Mesendoderm (in vitro differentiated cells): ENCODE measurements around the gene OR2T35.
A peak's percentile ranks its signal among the peaks of the same experiment; 100 is the strongest.

Experiments
- DNase-seq: peaks from one replicate; pipeline ENCODE4 v3.0.0; 2013
- H2AK5ac ChIP-seq: 2 replicates; pipeline ENCODE4 v1.6.1; 2013; ENCODE audit warnings: low read length, inconsistent platforms
- H2BK120ac ChIP-seq: 2 replicates; pipeline ENCODE4 v1.6.1; 2013; ENCODE audit warnings: low read depth, mild to moderate bottlenecking, low read length, moderate library complexity, mixed read lengths
- H2BK15ac ChIP-seq: replicated peaks from 2 replicates; pipeline ENCODE4 v1.6.1; 2013; ENCODE audit warnings: low read depth, mild to moderate bottlenecking, moderate library complexity
- H2BK5ac ChIP-seq: 2 replicates; pipeline ENCODE4 v1.6.1; 2013; ENCODE audit warnings: low read length, inconsistent platforms
- H3K18ac ChIP-seq: 2 replicates; pipeline ENCODE4 v1.6.1; 2013; ENCODE audit warnings: mild to moderate bottlenecking, low read length, mixed read lengths
- H3K23ac ChIP-seq: one replicate; pipeline ENCODE4 v1.6.1; 2013; ENCODE audit warnings: low read length
- H3K27ac ChIP-seq: 2 replicates; pipeline ENCODE4 v1.5.1; 2013; ENCODE audit warnings: low read depth, mild to moderate bottlenecking, inconsistent platforms, low read length, moderate library complexity
- H3K27me3 ChIP-seq: 2 replicates; pipeline ENCODE4 v1.6.1; 2013; ENCODE audit warnings: low read length, control low read depth, mild to moderate bottlenecking, inconsistent platforms; ENCODE audit not compliant: insufficient read depth, poor library complexity
- H3K36me3 ChIP-seq: 2 replicates; pipeline ENCODE4 v1.6.1; 2013; ENCODE audit warnings: low read length, inconsistent platforms; ENCODE audit not compliant: control insufficient read depth, insufficient read depth
- H3K4ac ChIP-seq: one replicate; pipeline ENCODE4 v1.6.1; 2013; ENCODE audit warnings: low read depth, mild to moderate bottlenecking, low read length, moderate library complexity
- H3K4me1 ChIP-seq: 2 replicates; pipeline ENCODE4 v1.6.1; 2013; ENCODE audit warnings: low read depth, low read length, inconsistent platforms; ENCODE audit not compliant: control insufficient read depth
- H3K4me2 ChIP-seq: 2 replicates; pipeline ENCODE4 v1.6.1; 2013; ENCODE audit warnings: low read length
- H3K4me3 ChIP-seq: 2 replicates; pipeline ENCODE4 v1.5.1; 2013; ENCODE audit warnings: mild to moderate bottlenecking, low read length
- H3K56ac ChIP-seq: one replicate; pipeline ENCODE4 v1.6.1; 2013; ENCODE audit warnings: low read length
- H3K79me1 ChIP-seq: 2 replicates; pipeline ENCODE4 v1.6.1; 2013; ENCODE audit warnings: low read length, inconsistent platforms
- H3K79me2 ChIP-seq: 2 replicates; pipeline ENCODE4 v1.6.1; 2013; ENCODE audit warnings: mild to moderate bottlenecking, low read length; ENCODE audit not compliant: control insufficient read depth, insufficient read depth
- H3K9ac ChIP-seq: 2 replicates; pipeline ENCODE4 v1.6.1; 2013; ENCODE audit warnings: low read length, inconsistent platforms
- H4K5ac ChIP-seq: one replicate; pipeline ENCODE4 v1.6.1; 2013; ENCODE audit warnings: low read length
- H4K8ac ChIP-seq: one replicate; pipeline ENCODE4 v1.6.1; 2013; ENCODE audit warnings: low read depth, mild to moderate bottlenecking, control low read depth, low read length, moderate library complexity
- WGBS: extraction: QIAGEN DNeasy Blood & Tissue Kit; methylation state at CpG from one replicate; pipeline ENCODE4 v1.1.7; 2013; ENCODE audit warnings: low lambda C conversion rate, missing lambda C conversion rate; ENCODE audit not compliant: insufficient coverage; ENCODE audit errors: extremely low coverage; 5-methylcytosine and 5-hydroxymethylcytosine counted together

Gene OR2T35

GRCh38 chr1:248631354-248632008 is 13.6 kb downstream of the OR2T35 start:
- Histone ChIP-seq H3K4me1 (no peaks in the 10 kb centered on the region), H4K8ac (no peak overlapping the region), H3K79me2 (no peaks in the 10 kb centered on the region), H3K18ac (no peak overlapping the region), H2BK120ac (no peak overlapping the region), H3K27me3 (no peaks in the 10 kb centered on the region), H3K56ac (no peak overlapping the region), H3K27ac (no peak overlapping the region), H2BK15ac (no peak overlapping the region), H4K5ac (no peak overlapping the region), H3K36me3 (no peaks in the 10 kb centered on the region), H2AK5ac (no peak overlapping the region), H3K4ac (no peak overlapping the region), H3K4me2 (no peak overlapping the region), H3K9ac (no peak overlapping the region), H3K23ac (no peak overlapping the region), H3K79me1 (no peaks in the 10 kb centered on the region), H2BK5ac (no peak overlapping the region), H3K4me3 (no peak overlapping the region)
- no peak for DNase-seq
- WGBS = no CpG with 5 or more reads among the region's 7 CpGs

GRCh38 chr1:248630551-248630950 is 14.5 kb downstream of the OR2T35 start:
- Histone ChIP-seq H3K27me3 (no peaks in the 10 kb centered on the region), H3K18ac (no peak overlapping the region), H3K4me1 (no peaks in the 10 kb centered on the region)

GRCh38 chr1:248627971-248628844 is 16.9 kb downstream of the OR2T35 start:
- no CpG with 5 or more reads among the region's 9 CpGs for WGBS
- Histone ChIP-seq H2BK15ac (no peak overlapping the region), H4K8ac (no peak overlapping the region), H3K27ac (no peak overlapping the region), H3K4me2 (no peak overlapping the region), H2BK5ac (no peak overlapping the region), H3K56ac (no peak overlapping the region), H3K27me3 (no peaks in the 10 kb centered on the region), H2BK120ac (no peak overlapping the region), H2AK5ac (no peak overlapping the region), H4K5ac (no peak overlapping the region), H3K79me1 (no peaks in the 10 kb centered on the region), H3K36me3 (no peaks in the 10 kb centered on the region), H3K79me2 (no peaks in the 10 kb centered on the region), H3K9ac (no peak overlapping the region), H3K18ac (no peak overlapping the region), H3K4ac (no peak overlapping the region), H3K23ac (no peak overlapping the region), H3K4me1 (no peaks in the 10 kb centered on the region), H3K4me3 (no peak overlapping the region)
- DNase-seq = no peak

More at GRCh38 chr1:248630551-248630950, 14.5 kb downstream of the OR2T35 start:
- Histone ChIP-seq H2AK5ac (no peak overlapping the region), H3K4me3 (no peak overlapping the region), H2BK5ac (no peak overlapping the region), H3K56ac (no peak overlapping the region), H4K5ac (no peak overlapping the region), H3K79me2 (no peaks in the 10 kb centered on the region), H4K8ac (no peak overlapping the region), H2BK120ac (no peak overlapping the region), H3K36me3 (no peaks in the 10 kb centered on the region), H3K79me1 (no peaks in the 10 kb centered on the region), H3K4me2 (no peak overlapping the region), H3K9ac (no peak overlapping the region), H2BK15ac (no peak overlapping the region), H3K27ac (no peak overlapping the region), H3K4ac (no peak overlapping the region), H3K23ac (no peak overlapping the region)
- no CpG with 5 or more reads among the region's 2 CpGs for WGBS
- no peak for DNase-seq

- Histone ChIP-seq H3K27ac (no peak overlapping the region), H3K36me3 (no peaks in the 10 kb centered on the region), H3K18ac (no peak overlapping the region), H3K79me2 (no peaks in the 10 kb centered on the region), H2BK120ac (no peak overlapping the region), H3K9ac (no peak overlapping the region), H3K4ac (no peak overlapping the region), H3K23ac (no peak overlapping the region), H3K4me2 (no peak overlapping the region), H3K4me1 (no peaks in the 10 kb centered on the region), H3K79me1 (no peaks in the 10 kb centered on the region), H2BK15ac (no peak overlapping the region), H4K8ac (no peak overlapping the region), H3K56ac (no peak overlapping the region), H2AK5ac (no peak overlapping the region), H4K5ac (no peak overlapping the region), H2BK5ac (no peak overlapping the region), H3K4me3 (peak overlapping the region; percentile 12), H3K27me3 (no peaks in the 10 kb centered on the region)
- no peak for DNase-seq
- whole genome bisulfite sequencing = no CpG with 5 or more reads among the region's 5 CpGs
These were observed 19.1 kb downstream of the OR2T35 start for GRCh38 chr1:248625971-248626370.

GRCh38 chr1:248625166-248625565 is 19.9 kb downstream of the OR2T35 start:
- WGBS = no CpG with 5 or more reads among the region's 4 CpGs
- Histone ChIP-seq H3K27ac (no peak overlapping the region), H4K8ac (no peak overlapping the region)

More at GRCh38 chr1:248625166-248625565, 19.9 kb downstream of the OR2T35 start:
- Histone ChIP-seq H3K27me3 (no peaks in the 10 kb centered on the region), H3K79me1 (no peaks in the 10 kb centered on the region), H2AK5ac (no peak overlapping the region), H3K4me1 (no peaks in the 10 kb centered on the region), H3K79me2 (no peaks in the 10 kb centered on the region), H3K36me3 (no peaks in the 10 kb centered on the region), H3K4me2 (no peak overlapping the region), H2BK15ac (no peak overlapping the region), H2BK120ac (no peak overlapping the region), H3K56ac (no peak overlapping the region), H3K9ac (no peak overlapping the region), H3K4me3 (no peak overlapping the region), H3K18ac (no peak overlapping the region), H4K5ac (no peak overlapping the region), H3K23ac (no peak overlapping the region), H3K4ac (no peak overlapping the region), H2BK5ac (no peak overlapping the region)
- DNase-seq = no peak
